Keratinocyte (primary cell): ENCODE data around the gene UQCR10.

ENCODE experiments used
- EZH2 ChIP-seq: IDR thresholded peaks from one replicate; pipeline ENCODE4 v1.6.1; 2012; ENCODE audit warnings: inconsistent platforms, mild to moderate bottlenecking, low read length, moderate library complexity
- TF ChIP-seq, protein P1 (sequence below), 3 experiments: IDR thresholded peaks in 1 of 3; conservative IDR thresholded peaks in 1 of 3; optimal IDR thresholded peaks in 1 of 3; 2 replicates in 2 of 3; 3 replicates in 1 of 3; pipeline versions ENCODE3 to v1.5.1; 2011; ENCODE audit warnings: low read length in 3 of 3, mild to moderate bottlenecking in 3 of 3, moderate library complexity in 2 of 3, control low read depth in 1 of 3, inconsistent platforms in 1 of 3; ENCODE audit not compliant: insufficient read depth in 2 of 3; ENCODE audit errors: extremely low read depth in 1 of 3

DNA sequence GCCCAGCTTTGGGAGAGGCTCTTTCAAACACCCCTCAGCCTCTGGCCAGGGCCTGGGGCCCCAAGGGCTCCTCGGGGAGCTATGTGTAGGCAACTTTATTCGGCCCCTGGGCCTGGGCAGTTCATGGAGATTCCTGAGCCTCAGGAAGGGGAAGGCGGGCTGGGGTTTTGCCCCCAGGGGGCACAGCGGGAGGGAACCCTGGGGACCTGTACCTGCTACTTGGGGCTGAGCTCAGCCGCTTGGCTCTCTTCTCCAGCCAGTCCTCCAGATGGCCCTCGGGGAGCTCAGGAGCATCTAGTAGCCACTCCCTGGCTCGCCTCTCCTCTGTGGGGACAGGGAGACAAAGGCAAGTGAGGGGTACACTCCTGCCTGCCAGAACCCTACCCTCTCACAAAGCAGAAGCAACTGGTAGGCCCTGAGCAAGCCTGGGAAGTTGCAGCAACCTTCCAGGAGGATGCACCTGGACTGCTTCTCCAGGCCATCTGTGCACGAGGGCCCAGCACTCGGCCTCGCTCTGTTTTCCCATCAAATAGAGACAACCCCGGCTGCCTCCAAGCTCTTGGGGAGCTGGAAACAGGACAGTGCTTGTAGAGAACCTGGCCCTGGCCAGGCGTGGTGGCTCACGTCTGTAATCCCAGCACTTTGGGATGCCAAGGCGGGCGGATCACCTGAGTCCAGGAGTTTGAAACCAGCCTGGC is 28.9 kb upstream of the UQCR10 start:
- TF ChIP-seq, protein P1, sequence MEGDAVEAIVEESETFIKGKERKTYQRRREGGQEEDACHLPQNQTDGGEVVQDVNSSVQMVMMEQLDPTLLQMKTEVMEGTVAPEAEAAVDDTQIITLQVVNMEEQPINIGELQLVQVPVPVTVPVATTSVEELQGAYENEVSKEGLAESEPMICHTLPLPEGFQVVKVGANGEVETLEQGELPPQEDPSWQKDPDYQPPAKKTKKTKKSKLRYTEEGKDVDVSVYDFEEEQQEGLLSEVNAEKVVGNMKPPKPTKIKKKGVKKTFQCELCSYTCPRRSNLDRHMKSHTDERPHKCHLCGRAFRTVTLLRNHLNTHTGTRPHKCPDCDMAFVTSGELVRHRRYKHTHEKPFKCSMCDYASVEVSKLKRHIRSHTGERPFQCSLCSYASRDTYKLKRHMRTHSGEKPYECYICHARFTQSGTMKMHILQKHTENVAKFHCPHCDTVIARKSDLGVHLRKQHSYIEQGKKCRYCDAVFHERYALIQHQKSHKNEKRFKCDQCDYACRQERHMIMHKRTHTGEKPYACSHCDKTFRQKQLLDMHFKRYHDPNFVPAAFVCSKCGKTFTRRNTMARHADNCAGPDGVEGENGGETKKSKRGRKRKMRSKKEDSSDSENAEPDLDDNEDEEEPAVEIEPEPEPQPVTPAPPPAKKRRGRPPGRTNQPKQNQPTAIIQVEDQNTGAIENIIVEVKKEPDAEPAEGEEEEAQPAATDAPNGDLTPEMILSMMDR (optimal IDR thresholded peaks at IDR 0.05 in 1 of 3, IDR thresholded peaks at IDR 0.05 in 1 of 3, conservative IDR thresholded peaks at IDR 0.05 in 1 of 3; ENCODE audit: extremely low read depth in 1 of 3, insufficient read depth in 2 of 3, low read length in 3 of 3): no peak
- TF ChIP-seq EZH2: no peak
